Measurements from ENCODE around the gene HERC4.

- TF ChIP-seq, protein P1, sequence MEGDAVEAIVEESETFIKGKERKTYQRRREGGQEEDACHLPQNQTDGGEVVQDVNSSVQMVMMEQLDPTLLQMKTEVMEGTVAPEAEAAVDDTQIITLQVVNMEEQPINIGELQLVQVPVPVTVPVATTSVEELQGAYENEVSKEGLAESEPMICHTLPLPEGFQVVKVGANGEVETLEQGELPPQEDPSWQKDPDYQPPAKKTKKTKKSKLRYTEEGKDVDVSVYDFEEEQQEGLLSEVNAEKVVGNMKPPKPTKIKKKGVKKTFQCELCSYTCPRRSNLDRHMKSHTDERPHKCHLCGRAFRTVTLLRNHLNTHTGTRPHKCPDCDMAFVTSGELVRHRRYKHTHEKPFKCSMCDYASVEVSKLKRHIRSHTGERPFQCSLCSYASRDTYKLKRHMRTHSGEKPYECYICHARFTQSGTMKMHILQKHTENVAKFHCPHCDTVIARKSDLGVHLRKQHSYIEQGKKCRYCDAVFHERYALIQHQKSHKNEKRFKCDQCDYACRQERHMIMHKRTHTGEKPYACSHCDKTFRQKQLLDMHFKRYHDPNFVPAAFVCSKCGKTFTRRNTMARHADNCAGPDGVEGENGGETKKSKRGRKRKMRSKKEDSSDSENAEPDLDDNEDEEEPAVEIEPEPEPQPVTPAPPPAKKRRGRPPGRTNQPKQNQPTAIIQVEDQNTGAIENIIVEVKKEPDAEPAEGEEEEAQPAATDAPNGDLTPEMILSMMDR (IDR thresholded peaks at IDR 0.05): no peak
- TF ChIP-seq POLR2A (IDR thresholded peaks at IDR 0.05): no peak
Observed at GRCh38 chr10:67923551-67923950, 151.5 kb downstream of the HERC4 start.
